ENCODE results near the gene DHX38. TPM values are rescaled to one million over a fixed set of nuclear protein-coding genes. Genes with fewer than 3 reads are reported as not detected.

The DHX38 gene
- total RNA-seq, 3 donors from 2014 or later: 50.2 to 60.6 (median 53.7) TPM

DNA sequence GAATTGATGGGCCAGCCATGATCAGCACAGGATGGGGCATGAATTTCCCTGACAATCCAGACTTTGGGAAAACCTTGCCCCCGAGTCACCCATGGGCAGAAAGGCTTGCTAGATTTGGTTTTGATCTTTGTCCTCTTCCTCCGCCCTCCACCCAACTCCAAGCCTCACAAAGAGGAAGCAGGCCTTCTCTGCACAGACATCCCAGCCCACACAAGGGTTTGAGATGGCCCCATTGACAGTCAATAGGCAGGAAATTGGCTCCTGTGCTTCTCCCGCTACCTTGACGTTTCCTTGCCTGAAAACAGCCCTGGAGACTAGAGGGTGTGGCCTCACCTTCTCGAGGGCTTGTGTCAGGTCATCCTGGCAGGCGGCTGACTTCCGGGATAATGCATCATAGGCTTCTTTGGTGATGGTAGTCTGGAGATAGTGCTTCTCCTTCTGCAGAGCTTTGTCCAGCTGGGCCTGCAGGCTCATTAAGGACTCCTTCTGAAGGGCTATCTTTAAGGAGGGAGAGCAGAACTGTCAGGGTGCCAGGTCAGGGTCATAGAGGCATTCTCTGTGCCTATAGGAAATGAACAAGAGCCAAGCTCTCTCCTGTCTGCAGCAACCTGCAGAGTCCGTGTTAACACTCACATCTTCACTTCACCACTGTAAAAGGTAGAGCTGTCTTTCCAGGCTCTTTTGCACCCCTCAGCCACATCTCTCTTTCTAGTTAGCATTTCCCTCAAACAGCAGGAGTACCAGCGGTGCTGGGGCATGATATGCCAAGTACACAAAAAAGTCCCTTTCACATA, 32.2 kb downstream of the DHX38 start:
- DNase-seq (ENCODE audit: low spot score in 2 of 2): no peak
- Histone ChIP-seq H3K27ac (peak overlapping the region in 1 of 2 donors; percentile 21), H3K9me3 (no peaks in the 10 kb centered on the region)

DNA sequence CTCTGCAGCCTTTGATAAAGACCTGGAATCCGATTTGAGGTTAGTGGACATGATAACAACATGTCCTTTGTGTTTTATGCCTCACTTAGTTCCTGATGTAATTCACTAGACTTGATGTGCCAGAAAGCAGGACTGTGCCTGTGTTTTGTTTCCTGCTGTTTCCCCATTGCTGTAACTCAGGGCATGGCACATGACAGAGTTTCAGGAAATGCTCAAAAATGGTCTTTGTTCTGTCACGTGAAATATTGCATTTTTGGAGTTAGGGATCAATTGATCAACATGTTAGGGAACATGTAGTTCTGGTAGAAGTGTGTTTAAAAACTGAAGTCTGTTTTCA, 32.8 kb downstream of the DHX38 start:
- no peak for DNase-seq (ENCODE audit: low spot score in 2 of 2)
- no peaks in the 10 kb centered on the region for H3K9me3 ChIP-seq
- H3K36me3 ChIP-seq: no peaks in the 10 kb centered on the region
- H3K27ac ChIP-seq: peak overlapping the region in 1 of 2 donors; percentile 21
- no peaks in the 10 kb centered on the region for H3K27me3 ChIP-seq
- H3K4me3 ChIP-seq: no peak overlapping the region
- TF ChIP-seq, protein P1, sequence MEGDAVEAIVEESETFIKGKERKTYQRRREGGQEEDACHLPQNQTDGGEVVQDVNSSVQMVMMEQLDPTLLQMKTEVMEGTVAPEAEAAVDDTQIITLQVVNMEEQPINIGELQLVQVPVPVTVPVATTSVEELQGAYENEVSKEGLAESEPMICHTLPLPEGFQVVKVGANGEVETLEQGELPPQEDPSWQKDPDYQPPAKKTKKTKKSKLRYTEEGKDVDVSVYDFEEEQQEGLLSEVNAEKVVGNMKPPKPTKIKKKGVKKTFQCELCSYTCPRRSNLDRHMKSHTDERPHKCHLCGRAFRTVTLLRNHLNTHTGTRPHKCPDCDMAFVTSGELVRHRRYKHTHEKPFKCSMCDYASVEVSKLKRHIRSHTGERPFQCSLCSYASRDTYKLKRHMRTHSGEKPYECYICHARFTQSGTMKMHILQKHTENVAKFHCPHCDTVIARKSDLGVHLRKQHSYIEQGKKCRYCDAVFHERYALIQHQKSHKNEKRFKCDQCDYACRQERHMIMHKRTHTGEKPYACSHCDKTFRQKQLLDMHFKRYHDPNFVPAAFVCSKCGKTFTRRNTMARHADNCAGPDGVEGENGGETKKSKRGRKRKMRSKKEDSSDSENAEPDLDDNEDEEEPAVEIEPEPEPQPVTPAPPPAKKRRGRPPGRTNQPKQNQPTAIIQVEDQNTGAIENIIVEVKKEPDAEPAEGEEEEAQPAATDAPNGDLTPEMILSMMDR (IDR thresholded peaks at IDR 0.05): no peak
- TF ChIP-seq POLR2A (IDR thresholded peaks at IDR 0.05) (no peak), POLR2AphosphoS5 (IDR thresholded peaks at IDR 0.05) (no peak)
- intact Hi-C loops (cut with DNase I; ENCODE audit: low total_unique reads): no loop called here
- H3K4me1 ChIP-seq: no peaks in the 10 kb centered on the region

More for the DNA sequence above, 32.2 kb downstream of the DHX38 start:
- Histone ChIP-seq H3K4me1 (no peaks in the 10 kb centered on the region), H3K4me3 (no peak overlapping the region), H3K27me3 (no peaks in the 10 kb centered on the region), H3K36me3 (no peaks in the 10 kb centered on the region)
- intact Hi-C loops (cut with DNase I; ENCODE audit: low total_unique reads): no loop called here
- TF ChIP-seq, protein P1 (IDR thresholded peaks at IDR 0.05): no peak
- TF ChIP-seq POLR2A (IDR thresholded peaks at IDR 0.05): no peak
- no peak for TF ChIP-seq POLR2AphosphoS5 (IDR thresholded peaks at IDR 0.05)

DNA sequence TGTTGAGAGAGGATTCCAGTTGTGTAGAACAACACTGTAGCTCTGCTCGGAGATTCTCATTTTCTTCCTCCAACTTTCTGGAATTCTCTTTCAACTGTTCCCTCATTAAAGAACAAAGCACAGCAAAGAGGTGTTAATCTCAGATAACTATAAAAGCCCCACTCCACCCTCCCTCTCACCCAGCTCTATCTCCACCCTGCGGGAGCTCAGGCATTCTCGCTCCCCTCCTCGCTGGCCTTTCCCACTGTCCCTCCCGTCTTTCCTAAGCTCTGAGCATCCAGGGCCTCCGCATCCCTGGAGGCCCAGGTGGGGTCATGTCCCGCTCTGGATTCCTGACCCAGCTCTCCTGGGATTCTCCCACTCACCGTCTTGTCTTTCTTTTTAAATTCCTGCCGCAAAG, 35.1 kb downstream of the DHX38 start:
- intact Hi-C loops (cut with DNase I; ENCODE audit: low total_unique reads): no loop called here
- no peak for DNase-seq (ENCODE audit: low spot score in 2 of 2)
- TF ChIP-seq, protein P1 (IDR thresholded peaks at IDR 0.05): no peak
- TF ChIP-seq POLR2A (IDR thresholded peaks at IDR 0.05) (no peak), POLR2AphosphoS5 (IDR thresholded peaks at IDR 0.05) (no peak)

DNA sequence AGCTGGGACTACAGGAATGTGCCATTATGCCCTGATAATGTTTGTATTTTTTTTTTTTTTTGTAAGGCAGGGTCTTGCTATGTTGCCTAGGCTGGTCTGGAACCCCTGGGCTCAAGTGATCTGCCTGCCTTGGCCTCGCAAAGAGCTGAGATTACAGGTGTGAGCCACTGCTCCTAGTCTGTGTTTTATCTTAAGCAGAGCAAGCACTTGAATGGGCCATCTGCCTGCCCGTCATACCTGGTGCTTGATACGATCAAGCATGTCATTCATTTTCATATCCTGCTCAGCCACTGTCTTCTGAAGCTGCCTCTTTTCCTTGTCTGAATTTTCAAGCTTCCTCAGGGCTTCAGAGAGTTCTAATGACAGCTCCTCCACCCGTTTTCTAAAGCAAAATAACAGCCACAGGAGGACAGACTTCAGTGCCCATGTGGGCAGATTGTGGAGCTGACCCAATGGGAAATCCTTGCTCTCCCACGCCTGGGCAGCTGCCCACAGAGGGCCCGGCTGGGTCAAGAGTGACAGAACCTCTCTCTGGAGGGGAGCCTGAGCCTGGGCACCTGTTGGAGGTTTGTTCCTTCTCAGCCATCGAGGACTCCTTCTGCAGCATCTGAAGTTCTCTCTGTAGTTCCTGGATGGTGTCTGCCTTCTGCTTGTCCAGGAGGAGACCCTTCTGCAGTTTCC, 36.5 kb downstream of the DHX38 start:
- intact Hi-C loops (cut with DNase I; ENCODE audit: low total_unique reads): no loop called here
- Histone ChIP-seq H3K4me1 (no peaks in the 10 kb centered on the region), H3K36me3 (no peaks in the 10 kb centered on the region), H3K27me3 (no peaks in the 10 kb centered on the region), H3K27ac (no peak overlapping the region), H3K9me3 (no peaks in the 10 kb centered on the region), H3K4me3 (no peak overlapping the region)
- DNase-seq (ENCODE audit: low spot score in 2 of 2): no peak
- TF ChIP-seq, protein P1 (IDR thresholded peaks at IDR 0.05): no peak
- no peak for TF ChIP-seq POLR2A (IDR thresholded peaks at IDR 0.05)
- no peak for TF ChIP-seq POLR2AphosphoS5 (IDR thresholded peaks at IDR 0.05)

More for the DNA sequence above, 35.1 kb downstream of the DHX38 start:
- Histone ChIP-seq H3K9me3 (no peaks in the 10 kb centered on the region), H3K36me3 (no peaks in the 10 kb centered on the region), H3K27ac (no peak overlapping the region), H3K27me3 (no peaks in the 10 kb centered on the region), H3K4me1 (no peaks in the 10 kb centered on the region), H3K4me3 (no peak overlapping the region)

DNA sequence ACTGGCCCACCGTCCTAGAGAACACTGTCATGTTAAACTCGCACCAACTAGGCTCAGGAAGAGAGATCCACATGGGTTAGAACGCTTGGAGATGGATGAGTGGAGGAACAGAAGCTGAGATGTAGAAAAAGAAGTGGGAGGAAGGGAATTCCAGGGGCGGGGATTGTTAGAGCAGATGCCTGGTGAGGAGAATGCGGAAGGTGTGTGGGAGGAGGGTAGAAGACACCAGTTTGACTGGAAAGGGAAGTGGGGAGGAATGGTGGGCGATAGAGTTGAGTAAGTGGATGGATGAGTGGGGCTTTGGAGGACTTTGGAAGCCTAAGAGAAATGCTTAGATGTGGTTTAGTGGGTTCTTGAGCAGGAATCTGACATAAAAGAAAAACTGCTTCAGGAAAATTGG, 37.4 kb downstream of the DHX38 start:
- TF ChIP-seq, protein P1 (IDR thresholded peaks at IDR 0.05): no peak
- TF ChIP-seq POLR2AphosphoS5 (IDR thresholded peaks at IDR 0.05) (no peak), POLR2A (IDR thresholded peaks at IDR 0.05) (no peak)
- Histone ChIP-seq H3K27ac (no peak overlapping the region), H3K27me3 (no peaks in the 10 kb centered on the region), H3K36me3 (no peaks in the 10 kb centered on the region), H3K4me3 (no peak overlapping the region), H3K4me1 (no peaks in the 10 kb centered on the region), H3K9me3 (no peaks in the 10 kb centered on the region)
- intact Hi-C loops (cut with DNase I; ENCODE audit: low total_unique reads): no loop called here
- DNase-seq (ENCODE audit: low spot score in 2 of 2): no peak

Measured in breast epithelium (tissue), 4 donors.